Daoy (cell line): ENCODE data around the gene ELOVL4. TPM values are rescaled to one million over a fixed set of nuclear protein-coding genes. Genes with fewer than 3 reads are reported as not detected.
A peak's percentile ranks its signal among the peaks of the same experiment; 100 is the strongest.

ENCODE experiments used
- DNase-seq: peaks from one replicate; pipeline ENCODE4 v3.0.0-alpha.2; 2015; ENCODE audit warnings: low read depth
- total RNA-seq: library from RNA; depleted of rRNA; stranded (reverse); fragments of >200 nt; shearing (Covaris generic); gene quantifications from 2 replicates; pipeline ENCODE4 v1.2.3, GENCODE V29; 2014; rRNA removed

Gene ELOVL4
- 2.5 and 4.2 TPM in 2 replicates for total RNA-seq

- peak; percentile 92 for DNase-seq
Observed at GRCh38 chr6:79947191-79948186, at the start of gene ELOVL4. ELOVL4 (minus strand) TSS chr6:79947553; CDS start chr6:79947279, 274 bp downstream.

- no peak for DNase-seq
Observed at GRCh38 chr6:79993911-79994309, 46.6 kb upstream of the ELOVL4 start.

- no peak for DNase-seq
Observed at GRCh38 chr6:79993012-79993910, 45.9 kb upstream of the ELOVL4 start.

- no peak for DNase-seq
Observed at GRCh38 chr6:79989641-79990040, 42.3 kb upstream of the ELOVL4 start.

GRCh38 chr6:79985128-79985527 is 37.8 kb upstream of the ELOVL4 start:
- no peak for DNase-seq

GRCh38 chr6:79984261-79984660 is 36.9 kb upstream of the ELOVL4 start:
- DNase-seq: peak; percentile 8

GRCh38 chr6:79981652-79982051 is 34.3 kb upstream of the ELOVL4 start:
- no peak for DNase-seq

- DNase-seq: no peak
Observed at GRCh38 chr6:79971193-79971592, 23.8 kb upstream of the ELOVL4 start.

- DNase-seq: no peak
Observed at GRCh38 chr6:79969784-79970183, 22.4 kb upstream of the ELOVL4 start.

GRCh38 chr6:79967178-79967577 is 19.8 kb upstream of the ELOVL4 start:
- DNase-seq: no peak

GRCh38 chr6:79964607-79965081 is 17.3 kb upstream of the ELOVL4 start:
- no peak for DNase-seq

- no peak for DNase-seq
Observed at GRCh38 chr6:79954849-79955248, 7.5 kb upstream of the ELOVL4 start.

- peak; percentile 76 for DNase-seq
Observed at GRCh38 chr6:79949233-79949632, 1.9 kb upstream of the ELOVL4 start.

- DNase-seq: peak; percentile 51
Observed at GRCh38 chr6:79946272-79947190, 822 bp downstream of the ELOVL4 start.

- no peak for DNase-seq
Observed at GRCh38 chr6:79943133-79943532, 4.2 kb downstream of the ELOVL4 start.

- no peak for DNase-seq
Observed at GRCh38 chr6:79941489-79942151, 5.7 kb downstream of the ELOVL4 start.

- no peak for DNase-seq
Observed at GRCh38 chr6:79928478-79928998, 18.8 kb downstream of the ELOVL4 start.

GRCh38 chr6:79927758-79928157 is 19.6 kb downstream of the ELOVL4 start:
- no peak for DNase-seq

- no peak for DNase-seq
Observed at GRCh38 chr6:79923270-79923669, 24.1 kb downstream of the ELOVL4 start.

- no peak for DNase-seq
Observed at GRCh38 chr6:79922018-79922417, 25.3 kb downstream of the ELOVL4 start.
